HCT116 (cell line): ENCODE results near the gene PREX1. TPM values are rescaled to one million over a fixed set of nuclear protein-coding genes. Genes with fewer than 3 reads are reported as not detected.

Source experiments
- ATAC-seq: fragments of 200-7000 bp; cut with Tn5 transposase; 2 replicates; pipeline ENCODE4 v1.9.1; 2020; ENCODE audit warnings: mild to moderate bottlenecking, moderate library complexity
- BruUV-seq: library from RNA; stranded (reverse); fragments of 400-500 nt; replicated peaks from 2 replicates; lab custom pipeline; 2021; lab: Mats Ljungman, UMichigan
- CTCF ChIA-PET: fragments of 300-600 bp; sonication (Branson Sonifier 250); formaldehyde crosslinking; loops from one replicate; lab custom pipeline; 2021; ENCODE audit warnings: antibody characterized with exemption; lab: Charles Lee
- POLR2A ChIA-PET: fragments of 300-600, 350-600 bp; sonication (Branson Sonifier 250); formaldehyde crosslinking; loops from one replicate; lab custom pipeline; 2021; ENCODE audit warnings: antibody characterized with exemption; lab: Charles Lee
- RAD21 ChIA-PET, 2 experiments: fragments of 300-600 bp; sonication (Branson Sonifier 250); formaldehyde crosslinking; loops; one replicate each; lab custom pipeline; 2023; ENCODE audit warnings: low total read pairs in 2 of 2; ENCODE audit not compliant: uncharacterized antibody in 2 of 2, unreplicated experiment in 2 of 2, low non-redundant PET in 1 of 2; lab: Charles Lee
- DNase-seq: peaks from one replicate; pipeline ENCODE4 v3.0.0-alpha.2; 2010; ENCODE audit warnings: low read depth, low spot score
- H2AFZ ChIP-seq: fragments of 200-600 bp; shearing (Covaris generic), sonication (generic); 2 replicates; pipeline ENCODE4 v1.6.1; 2017; ENCODE audit warnings: low read depth, mixed run types, mixed read lengths, antibody characterized with exemption, low read length; ENCODE audit not compliant: poor library complexity, severe bottlenecking
- H3K27ac ChIP-seq: 2 replicates; pipeline ENCODE4 v1.5.1; 2012; ENCODE audit warnings: low read depth, low read length
- H3K27me3 ChIP-seq: fragments of 200-600 bp; sonication (generic); 2 replicates; pipeline ENCODE4 v1.6.1; 2016; ENCODE audit warnings: mixed run types, low read length, mixed read lengths; ENCODE audit not compliant: insufficient read depth
- H3K36me3 ChIP-seq, 2 experiments: fragments of 200-500 bp in 1 of 2; fragments of 200-600 bp in 1 of 2; sonication (Bioruptor generic) in 1 of 2; sonication (generic) in 1 of 2; 2 replicates each; pipeline versions ENCODE4 v1.5.1 to v1.6.1; 2014 to 2016; ENCODE audit warnings: low read length in 2 of 2, inconsistent platforms in 1 of 2, mixed read lengths in 1 of 2, mixed run types in 1 of 2; ENCODE audit not compliant: insufficient read depth in 2 of 2, control insufficient read depth in 1 of 2
- H3K4me1 ChIP-seq, 2 experiments: fragments of 200-600 bp in 1 of 2; sonication (generic) in 1 of 2; 2 replicates each; pipeline versions ENCODE4 v1.5.1 to v1.6.1; 2012 to 2017; ENCODE audit warnings: low read length in 2 of 2, inconsistent platforms in 1 of 2, mild to moderate bottlenecking in 1 of 2, mixed read lengths in 1 of 2, mixed run types in 1 of 2, moderate library complexity in 1 of 2; ENCODE audit not compliant: insufficient read depth in 2 of 2, control insufficient read depth in 1 of 2
- H3K4me2 ChIP-seq: fragments of 200-600 bp; sonication (generic); 2 replicates; pipeline ENCODE4 v1.6.1; 2017; ENCODE audit warnings: mixed run types, low read length, mixed read lengths
- H3K4me3 ChIP-seq, 2 experiments: fragments of 200-600 bp in 1 of 2; sonication (generic) in 1 of 2; replicated peaks in 1 of 2; 2 replicates each; pipeline ENCODE4 v1.5.1; 2011 to 2016; ENCODE audit warnings: low read length in 2 of 2, control low read depth in 1 of 2, low read depth in 1 of 2, mild to moderate bottlenecking in 1 of 2, mixed read lengths in 1 of 2, mixed run types in 1 of 2
- H3K79me2 ChIP-seq: fragments of 200-600 bp; sonication (generic); 2 replicates; pipeline ENCODE4 v1.6.1; 2017; ENCODE audit warnings: mild to moderate bottlenecking, mixed run types, low read length, moderate library complexity, mixed read lengths; ENCODE audit not compliant: insufficient read depth
- H3K9ac ChIP-seq: fragments of 200-600 bp; sonication (generic); 2 replicates; pipeline ENCODE4 v1.6.1; 2016; ENCODE audit warnings: low read length, mixed read lengths
- H3K9me2 ChIP-seq: fragments of 200-600 bp; sonication (generic), shearing (Covaris generic); 2 replicates; pipeline ENCODE4 v1.6.1; 2017; ENCODE audit warnings: mixed run types, mild to moderate bottlenecking, moderate library complexity; ENCODE audit not compliant: insufficient read depth
- H3K9me3 ChIP-seq, 2 experiments: fragments of 200-500 bp in 1 of 2; fragments of 200-600 bp in 1 of 2; sonication (Bioruptor generic) in 1 of 2; sonication (generic) in 1 of 2; 2 replicates each; pipeline ENCODE4 v1.6.1; 2014 to 2017; ENCODE audit warnings: low read length in 2 of 2, mixed read lengths in 2 of 2, inconsistent platforms in 1 of 2, low read depth in 1 of 2, mild to moderate bottlenecking in 1 of 2, mixed run types in 1 of 2, moderate library complexity in 1 of 2; ENCODE audit not compliant: control insufficient read depth in 1 of 2, insufficient read depth in 1 of 2
- H4K20me1 ChIP-seq: fragments of 200-600 bp; sonication (generic), shearing (Covaris generic); 2 replicates; pipeline ENCODE4 v1.6.1; 2017; ENCODE audit warnings: mixed run types, mild to moderate bottlenecking, moderate library complexity; ENCODE audit not compliant: insufficient read depth
- ATF3 ChIP-seq: IDR thresholded peaks from 2 replicates; pipeline ENCODE4 v1.6.1; 2012
- CBX3 ChIP-seq: IDR thresholded peaks from 2 replicates; pipeline ENCODE4 v1.6.1; 2012; ENCODE audit warnings: low read depth
- CEBPB ChIP-seq: IDR thresholded peaks from 2 replicates; pipeline ENCODE4 v1.6.1; 2012; ENCODE audit warnings: low read depth
- CTCF ChIP-seq, 3 experiments: fragments of 200-600 bp in 1 of 3; sonication (generic) in 1 of 3; IDR thresholded peaks in 2 of 3; conservative IDR thresholded peaks in 1 of 3; 2 replicates each; pipeline ENCODE4 v1.5.1; 2012 to 2017; ENCODE audit warnings: low read depth in 2 of 3, low read length in 2 of 3, antibody characterized with exemption in 1 of 3, borderline replicate concordance in 1 of 3, control low read depth in 1 of 3, mild to moderate bottlenecking in 1 of 3, mixed read lengths in 1 of 3, mixed run types in 1 of 3, moderate library complexity in 1 of 3; ENCODE audit not compliant: insufficient read depth in 1 of 3
- EGR1 ChIP-seq: IDR thresholded peaks from 2 replicates; pipeline ENCODE4 v1.6.1; 2012; ENCODE audit warnings: low read depth
- ELF1 ChIP-seq: IDR thresholded peaks from 2 replicates; pipeline ENCODE4 v1.6.1; 2012; ENCODE audit warnings: low read depth, borderline replicate concordance
- EZH2phosphoT487 ChIP-seq: fragments of 200-600 bp; IDR thresholded peaks from 2 replicates; pipeline ENCODE4 v1.6.1; 2018; ENCODE audit warnings: antibody characterized with exemption, borderline replicate concordance
- JUND ChIP-seq: IDR thresholded peaks from 2 replicates; pipeline ENCODE4 v1.6.1; 2012
- MAX ChIP-seq: IDR thresholded peaks from 2 replicates; pipeline ENCODE4 v1.6.1; 2012
- POLR2A ChIP-seq: IDR thresholded peaks from 2 replicates; pipeline ENCODE4 v1.7.0; 2011; ENCODE audit warnings: borderline replicate concordance; ENCODE audit not compliant: insufficient read depth, insufficient read length; ENCODE audit errors: extremely low read depth
- POLR2AphosphoS5 ChIP-seq: IDR thresholded peaks from 2 replicates; pipeline ENCODE4 v1.6.1; 2011; ENCODE audit warnings: mild to moderate bottlenecking, low read depth, low read length, moderate library complexity
- RAD21 ChIP-seq: IDR thresholded peaks from 2 replicates; pipeline ENCODE4 v1.6.1; 2012; ENCODE audit warnings: low read depth, mild to moderate bottlenecking
- REST ChIP-seq: IDR thresholded peaks from 2 replicates; pipeline ENCODE4 v1.6.1; 2012; ENCODE audit warnings: low read depth
- SP1 ChIP-seq: IDR thresholded peaks from 2 replicates; pipeline ENCODE4 v1.6.1; 2012; ENCODE audit warnings: low read depth
- TCF7L2 ChIP-seq: IDR thresholded peaks from 2 replicates; pipeline ENCODE4 v1.7.0; 2011; ENCODE audit warnings: borderline replicate concordance, inconsistent platforms; ENCODE audit not compliant: insufficient read depth, insufficient read length; ENCODE audit errors: extremely low read depth
- YY1 ChIP-seq: IDR thresholded peaks from 2 replicates; pipeline ENCODE4 v1.6.1; 2011; ENCODE audit warnings: low read length, low read depth, moderate library complexity, mild to moderate bottlenecking; ENCODE audit not compliant: insufficient replicate concordance; ENCODE audit errors: extremely low read depth
- ZBTB33 ChIP-seq: IDR thresholded peaks from 2 replicates; pipeline ENCODE4 v1.6.1; 2011; ENCODE audit warnings: mild to moderate bottlenecking, low read length, moderate library complexity; ENCODE audit not compliant: insufficient replicate concordance; ENCODE audit errors: extremely low read depth
- ZNF274 ChIP-seq: fragments of 200-500 bp; sonication (Bioruptor generic); IDR thresholded peaks from 2 replicates; pipeline ENCODE4 v1.6.1; 2014; ENCODE audit warnings: mild to moderate bottlenecking, low read depth, low read length, inconsistent platforms
- intact Hi-C: fragments of 100-400 bp; cut with micrococcal nuclease; formaldehyde crosslinking; loops from 2 replicates; pipeline ENCODE4 v1.10.0; 2022
- total RNA-seq: library from RNA; stranded (reverse); gene quantifications from one replicate; pipeline ENCODE4 v1.2.1, GENCODE V29; 2021; ENCODE audit not compliant: unreplicated experiment

Gene PREX1
- total RNA-seq, 1 experiment from 2014 or later = 6.1 TPM

- Histone ChIP-seq H4K20me1 (no peaks in the 10 kb centered on the region), H3K36me3 (no peaks in the 10 kb centered on the region), H3K9me3 (no peaks in the 10 kb centered on the region), H3K27ac (no peak overlapping the region), H3K9ac (no peak overlapping the region), H3K9me2 (no peaks in the 10 kb centered on the region), H2AFZ (no peak overlapping the region), H3K4me3 (no peak overlapping the region), H3K79me2 (no peaks in the 10 kb centered on the region), H3K27me3 (no peaks in the 10 kb centered on the region), H3K4me1 (peaks cover 5 to 19% of the 10 kb centered on the region in 2 experiments; a peak in 3 of 4 replicates), H3K4me2 (no peak overlapping the region)
- BruUV-seq = no TSS peak
- ChIA-PET RAD21 (interaction anchor here in 1 of 2 experiments (0.9 kb wide), 1 partner anchor 836 kb away, joined by 3 read pairs; no protein-coding TSS in a partner anchor), POLR2A (no interaction called here), CTCF (interaction anchor here (1.3 to 3.3 kb wide), 3 partner anchors 836 to 959 kb away, joined by 4 to 62 read pairs (median 43); partner anchors contain the start of gene SULF2)
- intact Hi-C loops = loop anchor here (5.0 kb wide), 2 partner anchors 1425 to 1875 kb away; no protein-coding TSS in a partner anchor
- no peak for TF ChIP-seq RAD21
- no peak for TF ChIP-seq ZNF274
- TF ChIP-seq ELF1 = no peak
- no peak for TF ChIP-seq TCF7L2
- no peak for TF ChIP-seq CTCF (IDR thresholded peaks at IDR 0.05 in 2 of 3, conservative IDR thresholded peaks at IDR 0.05 in 1 of 3; ENCODE audit: borderline replicate concordance in 1 of 3, insufficient read depth in 1 of 3, low read depth in 2 of 3, low read length in 2 of 3)
- TF ChIP-seq ATF3 = no peak
- TF ChIP-seq ZBTB33 = no peak
- TF ChIP-seq MAX = no peak
- no peak for TF ChIP-seq POLR2A
- no peak for TF ChIP-seq EGR1
- TF ChIP-seq POLR2AphosphoS5 = no peak
- no peak for TF ChIP-seq SP1
- no peak for TF ChIP-seq EZH2phosphoT487
- no peak for TF ChIP-seq CEBPB
- TF ChIP-seq JUND = no peak
- no peak for TF ChIP-seq YY1
- TF ChIP-seq REST = no peak
- TF ChIP-seq CBX3 = no peak
- ATAC-seq (no peak), DNase-seq (no peak)
Measured at GRCh38 chr20:48622421-48622820, 205.4 kb downstream of the PREX1 start.
